Gastroesophageal sphincter (tissue), 4 donors: ENCODE data around the gene DONSON. TPM values are rescaled to one million over a fixed set of nuclear protein-coding genes. Genes with fewer than 3 reads are reported as not detected.
A peak's percentile ranks its signal among the peaks of the same experiment; 100 is the strongest.
"Not testable (repeated sequence)": the region's sequence is repeated elsewhere in the genome, so short reads cannot be mapped to it uniquely, and the experiment has no call there.

ENCODE experiments used
- ATAC-seq: fragments of 150-250 bp; one replicate; pipeline ENCODE4 v1.9.1; 2016; ENCODE audit warnings: mild to moderate bottlenecking, moderate library complexity
- H3K27ac ChIP-seq, 4 donors: fragments of 200-600 bp; sonication (generic) in 3 of 4; 1 replicate in 3 of 4; 2 replicates in 1 of 4; pipeline ENCODE4 v1.5.1; 2016 to 2019
- H3K27me3 ChIP-seq: fragments of 200-600 bp; sonication (generic); one replicate; pipeline ENCODE4 v1.5.1; 2019
- H3K36me3 ChIP-seq, 2 donors: fragments of 200-600 bp; sonication (generic); one replicate each; pipeline ENCODE4 v1.5.1; 2019; ENCODE audit warnings: control low read depth in 1 of 2
- H3K4me1 ChIP-seq, 3 donors: fragments of 200-600 bp; sonication (generic); 1 replicate in 2 of 3; 2 replicates in 1 of 3; pipeline ENCODE4 v1.5.1; 2016 to 2019; ENCODE audit warnings: control low read depth in 2 of 3
- H3K4me3 ChIP-seq, 2 donors: fragments of 200-600 bp; sonication (generic); one replicate each; pipeline ENCODE4 v1.5.1; 2019; ENCODE audit warnings: mild to moderate bottlenecking in 1 of 2, moderate library complexity in 1 of 2
- H3K9me3 ChIP-seq, 3 donors: fragments of 200-600 bp; sonication (generic); one replicate each; pipeline ENCODE4 v1.5.1; 2017 to 2019; ENCODE audit warnings: control low read depth in 2 of 3
- CTCF ChIP-seq, 4 experiments: fragments of 200-600 bp in 2 of 4; fragments of 450-650 bp in 2 of 4; sonication (generic) in 1 of 4; IDR thresholded peaks; one replicate each; pipeline ENCODE4 v1.5.1; 2017 to 2019; ENCODE audit warnings: antibody characterized with exemption in 4 of 4, mild to moderate bottlenecking in 2 of 4, moderate library complexity in 2 of 4
- EP300 ChIP-seq: sonication (generic); formaldehyde crosslinking; IDR thresholded peaks from one replicate; pipeline ENCODE4 v1.6.1; 2017; ENCODE audit warnings: antibody characterized with exemption, mild to moderate bottlenecking
- POLR2A ChIP-seq, 2 donors: fragments of 450-650 bp; IDR thresholded peaks; one replicate each; pipeline ENCODE4 v1.6.1; 2017; ENCODE audit warnings: antibody characterized with exemption in 2 of 2, mild to moderate bottlenecking in 2 of 2, moderate library complexity in 1 of 2
- POLR2AphosphoS5 ChIP-seq: sonication (generic); formaldehyde crosslinking; IDR thresholded peaks from one replicate; pipeline ENCODE4 v1.6.1; 2017; ENCODE audit warnings: antibody characterized with exemption
- WGBS, 2 donors: methylation state at CpG; one replicate each; pipeline ENCODE4 v1.1.5; 2018; ENCODE audit warnings: low coverage in 1 of 2; 5-methylcytosine and 5-hydroxymethylcytosine counted together
- total RNA-seq, 4 donors: library from RNA; depleted of rRNA; stranded (reverse); fragments of >200 nt; gene quantifications; one replicate each; pipeline ENCODE4 v1.1.0, GENCODE V29; 2016

Gene DONSON
- total RNA-seq: 1 to 10 TPM; 3.1 to 7.2 (median 4.7) TPM

- Histone ChIP-seq H3K4me3 (peak within 1 kb of the TSS; percentile 66 to 88), H3K27me3 (no peaks in the 10 kb centered on the region), H3K36me3 (peaks cover 0 to 16% of the 10 kb centered on the region in 2 donors), H3K4me1 (peaks cover 0 to 15% (median 0%) of the 10 kb centered on the region in 3 donors), H3K9me3 (no peaks in the 10 kb centered on the region), H3K27ac (peak within 1 kb of the TSS; percentile 69 to 95 (median 92))
- TF ChIP-seq CTCF (IDR thresholded peaks at IDR 0.05) (peak in 3 of 4 experiments; percentile 12 to 44 (median 16)), POLR2A (IDR thresholded peaks at IDR 0.05) (peak; percentile 53 to 78), POLR2AphosphoS5 (peak; percentile 60), EP300 (no peak)
- peak; percentile 98 for ATAC-seq
- 0% methylated on average over 1 to 10 of the region's 78 CpGs for WGBS, 2 donors
These were observed at the start of gene DONSON for GRCh38 chr21:33588485-33589335. TSS of gene DONSON (minus strand) at chr21:33588684. CDS start at chr21:33588641, 43 bp downstream.

DNA sequence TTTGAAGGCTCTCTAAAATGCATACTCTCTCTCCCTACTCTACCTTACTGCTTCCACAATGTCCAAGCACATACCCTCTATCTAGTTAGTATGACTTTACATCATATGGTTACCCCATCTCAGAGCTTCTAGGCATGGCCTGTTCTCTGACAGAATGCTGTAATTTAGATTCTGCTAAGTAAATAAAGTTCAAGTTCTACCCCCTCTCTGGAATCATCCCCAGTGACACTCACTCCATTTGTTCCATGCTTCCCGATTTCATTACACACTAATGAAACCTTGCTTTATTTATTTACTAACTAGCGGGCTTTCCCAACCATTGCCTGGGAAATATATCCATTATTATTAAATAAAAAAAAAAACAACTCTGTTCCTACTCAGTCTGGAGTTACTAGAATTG lies 45.8 kb upstream of the DONSON start:
- H3K27ac ChIP-seq: no peak overlapping the region
- TF ChIP-seq POLR2AphosphoS5 (no peak), EP300 (no peak)
- peaks cover 0 to 30% of the 10 kb centered on the region in 2 donors for H3K36me3 ChIP-seq
- H3K4me1 ChIP-seq: peaks cover 0 to 16% (median 0%) of the 10 kb centered on the region in 3 donors
- 89 to 90% methylated on average over 2 of the region's 2 CpGs for WGBS, 2 donors
- no peak overlapping the region for H3K4me3 ChIP-seq
- ATAC-seq: no peak
- H3K27me3 ChIP-seq: no peaks in the 10 kb centered on the region
- no peaks in the 10 kb centered on the region for H3K9me3 ChIP-seq

- H3K27ac ChIP-seq, H3K4me1 ChIP-seq, H3K4me3 ChIP-seq, H3K9me3 ChIP-seq, H3K27me3 ChIP-seq, ATAC-seq: not testable (repeated sequence)
- H3K36me3 ChIP-seq: peaks cover 0 to 75% of the 10 kb centered on the region in 2 donors
- 87 to 96% methylated on average over 2 to 4 of the region's 7 CpGs for WGBS, 2 donors
These were observed 37.7 kb upstream of the DONSON start for GRCh38 chr21:33626151-33626550.

DNA sequence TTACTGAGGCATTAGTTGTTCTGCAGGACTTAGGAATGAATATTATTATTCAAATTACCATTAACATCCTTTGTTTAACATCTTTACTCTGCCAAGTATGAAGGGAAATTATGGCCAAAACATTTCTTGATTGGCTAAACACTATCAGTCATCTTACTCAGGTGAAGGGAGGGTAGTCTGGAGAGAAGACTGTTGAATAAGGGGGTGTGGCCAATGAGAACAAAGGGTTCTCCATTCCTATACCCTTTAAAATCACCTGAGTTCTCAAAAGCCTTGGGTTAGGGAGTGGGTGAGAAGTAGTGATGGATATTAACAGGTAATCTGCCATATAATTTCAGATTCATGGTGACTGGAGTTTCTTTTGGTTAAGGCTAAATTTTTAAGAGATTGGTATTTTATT lies 33.8 kb upstream of the DONSON start:
- H3K9me3 ChIP-seq: no peaks in the 10 kb centered on the region
- H3K27me3 ChIP-seq: no peaks in the 10 kb centered on the region
- H3K4me1 ChIP-seq: no peaks in the 10 kb centered on the region
- no peak overlapping the region for H3K27ac ChIP-seq
- no peak for ATAC-seq
- H3K4me3 ChIP-seq: no peak overlapping the region
- TF ChIP-seq POLR2AphosphoS5: no peak
- TF ChIP-seq EP300: no peak
- peaks cover 0 to 79% of the 10 kb centered on the region in 2 donors for H3K36me3 ChIP-seq

- Histone ChIP-seq H3K27ac (no peak overlapping the region), H3K36me3 (peaks cover 0 to 97% of the 10 kb centered on the region in 2 donors), H3K27me3 (no peaks in the 10 kb centered on the region), H3K9me3 (no peaks in the 10 kb centered on the region), H3K4me3 (no peak overlapping the region), H3K4me1 (no peaks in the 10 kb centered on the region)
- ATAC-seq: no peak
- WGBS, 2 donors: 85 to 90% methylated on average over 4 of the region's 4 CpGs
- TF ChIP-seq CTCF (IDR thresholded peaks at IDR 0.05) (no peak), POLR2AphosphoS5 (no peak), POLR2A (IDR thresholded peaks at IDR 0.05) (no peak), EP300 (no peak)
These were observed 31.2 kb upstream of the DONSON start for GRCh38 chr21:33619726-33620125.

DNA sequence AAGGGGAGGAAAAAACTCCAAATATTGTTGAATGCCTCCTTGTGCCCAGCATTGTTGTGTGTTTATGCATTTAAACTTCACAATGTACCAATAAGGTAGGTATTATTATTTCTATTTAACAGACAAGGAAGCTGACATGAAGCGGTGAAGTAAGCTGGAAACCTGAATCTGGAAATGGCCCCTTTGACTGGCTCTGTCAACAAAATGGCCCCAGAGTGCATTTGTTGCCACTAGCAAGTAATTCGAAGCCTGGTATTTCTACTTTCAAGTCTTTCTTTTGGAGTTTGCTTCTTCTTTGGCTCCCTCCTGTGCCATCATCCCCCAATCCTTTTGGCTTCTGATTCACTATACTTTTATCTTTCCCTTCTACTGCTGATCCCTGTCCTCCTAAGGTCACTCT lies 29.9 kb upstream of the DONSON start:
- Histone ChIP-seq H3K4me3 (no peak overlapping the region), H3K4me1 (no peaks in the 10 kb centered on the region), H3K36me3 (peaks cover 0 to 98% of the 10 kb centered on the region in 2 donors), H3K27ac (no peak overlapping the region), H3K27me3 (no peaks in the 10 kb centered on the region), H3K9me3 (no peaks in the 10 kb centered on the region)
- WGBS, 2 donors: 91 to 100% methylated on average over 2 of the region's 2 CpGs
- no peak for TF ChIP-seq POLR2A (IDR thresholded peaks at IDR 0.05)
- no peak for TF ChIP-seq CTCF (IDR thresholded peaks at IDR 0.05)
- TF ChIP-seq EP300: no peak
- no peak for TF ChIP-seq POLR2AphosphoS5
- ATAC-seq: no peak

GRCh38 chr21:33617565-33617964 lies 29.1 kb upstream of the DONSON start:
- peaks cover 0 to 98% of the 10 kb centered on the region in 2 donors for H3K36me3 ChIP-seq
- not testable (repeated sequence) for ATAC-seq, H3K4me1 ChIP-seq, H3K27ac ChIP-seq, H3K4me3 ChIP-seq, H3K27me3 ChIP-seq, H3K9me3 ChIP-seq
- WGBS, 2 donors: 80 to 100% methylated on average over 1 to 5 of the region's 11 CpGs
